ENCODE results near the gene PRR13. TPM values are rescaled to one million over a fixed set of nuclear protein-coding genes. Genes with fewer than 3 reads are reported as not detected.
A peak's percentile ranks its signal among the peaks of the same experiment; 100 is the strongest.

Gene PRR13
- total and polyA plus RNA-seq, 9 of the 15 experiments (the other 6 are each of a cell fraction or from before 2014, with no cell fraction given) = 117 to 835 (median 285) TPM

- TF ChIP-seq ZNF318 (IDR thresholded peaks at IDR 0.05; ENCODE audit: borderline replicate concordance in 1 of 2, low read depth in 1 of 2) (peak in 1 of 2 experiments; percentile 54; a peak in 1 of 4 replicates), ZBTB5 (IDR thresholded peaks at IDR 0.05) (peak; percentile 75)
Observed at GRCh38 chr12:53441040-53441833, at the start of gene PRR13 (continued).

Data from K562 (cell line).